ENCODE measurements around the gene ZNF43.
"Not testable (repeated sequence)": the region's sequence is repeated elsewhere in the genome, so short reads cannot be mapped to it uniquely, and the experiment has no call there.

ZNF43 gene

DNA sequence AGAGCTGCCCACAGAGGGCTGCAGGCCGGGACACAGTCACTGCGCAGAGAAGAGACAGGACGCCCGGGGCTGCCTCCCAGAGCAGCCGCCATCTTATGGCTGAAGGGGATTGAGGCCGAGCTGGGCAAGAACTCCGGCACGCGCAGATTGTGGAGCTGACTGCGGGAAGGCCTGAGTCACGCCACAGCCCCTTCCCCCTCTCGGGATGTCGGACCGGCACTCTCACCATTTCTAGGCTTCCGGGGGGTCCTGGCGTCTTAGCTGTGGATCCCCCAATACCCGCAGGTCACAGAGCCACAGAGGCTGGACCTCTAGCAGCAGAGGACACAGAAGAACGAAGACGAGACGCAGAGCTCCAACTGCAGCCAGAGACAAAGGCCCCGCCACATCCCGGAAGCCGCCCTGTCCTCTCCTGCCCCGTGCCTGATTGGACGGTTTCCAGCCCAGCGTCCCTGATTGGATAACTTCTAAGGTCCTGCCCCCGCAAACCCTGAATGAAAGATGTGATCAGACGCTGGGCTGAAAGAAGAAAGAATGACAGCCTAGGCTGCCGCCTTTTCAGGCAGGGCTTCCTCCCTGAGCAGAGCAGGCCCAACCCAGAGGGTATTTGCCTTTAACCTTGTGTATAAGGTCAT lies at the start of gene ZNF43:
ZNF43 (minus strand) TSS at position 373 of the 635 bp plus-strand sequence; CDS start at position 229, 144 bp downstream.
- peak; percentile 75 to 85 for DNase-seq

DNA sequence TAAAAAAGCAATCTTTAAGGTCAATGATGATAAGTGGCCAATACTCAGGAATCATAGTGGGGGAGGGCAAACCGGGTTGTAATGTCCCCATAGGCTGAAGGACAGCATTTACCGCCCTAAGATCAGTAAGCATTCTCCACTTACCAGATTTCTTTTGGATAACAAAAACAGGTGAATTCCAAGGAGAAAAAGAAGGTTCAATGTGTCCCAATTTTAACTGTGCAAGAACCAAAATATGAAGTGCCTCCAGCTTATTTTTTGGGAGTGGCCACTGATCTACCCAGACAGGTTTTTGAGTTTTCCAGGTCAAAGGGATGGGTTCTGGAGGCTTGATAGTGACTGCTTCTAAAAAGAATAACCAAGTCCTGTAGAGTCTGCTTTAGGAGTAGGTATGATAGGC lies 49.5 kb upstream of the ZNF43 start:
- DNase-seq: not testable (repeated sequence)

DNA sequence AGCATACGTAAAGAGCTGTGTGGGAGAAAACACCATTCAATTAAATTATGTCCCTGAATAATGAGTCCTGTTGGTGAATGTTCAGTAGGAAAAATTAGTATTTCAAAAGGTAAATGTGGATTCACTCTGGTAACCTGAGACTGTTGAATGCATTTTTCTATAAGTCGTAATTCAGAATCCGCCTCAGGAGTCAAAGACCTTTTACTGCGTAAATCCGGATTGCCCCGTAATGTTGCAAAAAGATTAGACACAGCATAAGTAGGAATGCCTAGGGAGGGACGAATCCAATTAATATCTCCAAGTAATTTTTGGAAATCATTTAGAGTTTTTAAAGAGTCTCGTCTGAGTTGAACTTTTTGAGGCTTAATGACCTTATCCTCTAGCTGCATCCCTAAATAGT lies 48.8 kb upstream of the ZNF43 start:
- DNase-seq: not testable (repeated sequence)

DNA sequence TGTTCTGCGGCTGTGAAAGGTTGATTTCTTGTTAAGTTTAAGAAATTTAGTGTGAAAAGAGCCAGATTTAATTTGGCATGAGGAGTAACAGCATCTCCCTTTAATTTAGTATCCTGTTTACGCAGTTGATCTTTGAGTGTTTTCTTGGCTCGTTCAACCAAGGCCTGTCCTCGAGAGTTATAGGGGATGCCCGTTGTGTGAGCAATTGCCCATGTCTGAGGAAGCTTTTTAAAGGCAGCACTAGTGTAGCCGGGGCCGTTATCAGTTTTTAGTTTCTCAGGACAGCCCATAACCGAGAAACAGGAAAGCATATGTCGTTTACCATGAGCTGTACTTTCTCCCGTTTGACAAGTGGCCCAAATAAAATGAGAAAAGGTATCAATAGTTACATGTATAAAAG lies 47.5 kb upstream of the ZNF43 start:
- DNase-seq: no peak

DNA sequence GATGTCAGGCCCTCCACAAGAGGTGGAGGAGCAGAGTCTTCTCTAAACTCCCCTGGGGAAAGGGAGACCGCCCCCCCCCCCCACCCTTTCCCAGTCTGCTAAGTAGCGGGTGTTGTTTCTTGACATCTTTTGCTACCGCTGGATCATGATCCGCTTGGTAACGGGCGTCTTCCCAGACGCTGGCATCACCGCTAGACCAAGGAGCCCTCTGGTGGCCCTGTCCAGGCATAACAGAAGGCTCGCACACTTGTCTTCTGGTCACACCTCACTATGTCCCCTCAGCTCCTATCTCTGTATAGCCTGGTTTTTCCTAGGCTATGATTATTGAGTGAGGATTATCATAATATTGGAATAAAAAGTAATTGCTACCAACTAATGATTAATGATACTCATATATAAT lies 44.8 kb upstream of the ZNF43 start:
- DNase-seq: not testable (repeated sequence)

DNA sequence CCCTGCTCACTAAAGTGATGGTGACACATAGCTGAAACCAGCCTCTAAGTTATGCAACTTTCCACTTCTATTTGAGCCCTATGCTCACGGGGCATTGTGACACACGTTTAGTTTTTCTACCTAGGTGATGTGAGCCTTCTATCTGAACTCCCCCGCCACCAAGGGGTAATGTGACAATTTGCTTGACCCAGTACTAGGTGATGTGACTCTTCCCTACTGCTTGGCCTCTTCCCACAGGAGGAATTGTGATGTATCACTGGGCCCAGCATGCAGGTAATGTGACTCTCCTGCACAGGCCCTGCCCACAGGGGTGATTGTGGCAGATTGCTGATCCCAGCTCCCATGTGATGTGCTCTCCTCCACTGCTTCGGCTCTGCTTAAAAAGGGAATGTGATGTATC lies 42.7 kb upstream of the ZNF43 start:
- no peak for DNase-seq

DNA sequence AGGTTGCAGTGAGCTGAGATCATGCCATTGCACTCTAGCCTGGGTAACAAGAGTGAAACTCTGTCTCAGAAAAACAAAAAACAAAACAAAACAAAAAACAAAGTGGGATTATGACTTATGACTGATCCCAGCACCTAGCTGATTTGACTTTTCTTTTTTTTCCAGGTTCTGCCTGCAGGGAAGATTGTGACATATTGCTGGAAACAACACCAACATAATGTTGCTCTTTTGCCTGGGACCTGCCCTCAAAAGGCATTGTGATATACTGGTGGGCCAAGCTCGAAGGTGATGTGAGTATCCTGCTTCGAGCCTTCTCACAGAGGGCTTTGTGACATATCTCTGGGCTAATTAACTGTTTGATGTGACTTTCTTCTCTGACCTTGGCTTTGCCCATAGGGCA lies 42.0 kb upstream of the ZNF43 start:
- DNase-seq: no peak

DNA sequence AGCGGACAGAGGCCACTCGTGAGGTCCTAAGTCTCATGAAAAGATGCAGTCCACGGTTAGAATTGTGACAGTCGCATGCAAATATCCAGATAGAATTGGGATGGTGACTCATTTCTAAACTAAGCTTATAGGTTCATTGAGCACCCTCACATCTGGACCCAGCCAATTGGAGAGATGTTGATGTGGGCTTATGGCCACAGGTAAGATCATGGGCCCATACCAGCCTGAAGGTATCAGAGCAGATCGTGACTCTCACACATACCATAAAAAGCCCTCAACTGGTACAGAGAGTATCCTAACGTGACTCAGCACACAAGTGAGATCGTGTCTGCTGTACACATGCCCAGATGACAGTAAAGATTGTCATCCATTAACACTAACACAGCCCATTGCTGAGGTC lies 40.6 kb upstream of the ZNF43 start:
- not testable (repeated sequence) for DNase-seq

DNA sequence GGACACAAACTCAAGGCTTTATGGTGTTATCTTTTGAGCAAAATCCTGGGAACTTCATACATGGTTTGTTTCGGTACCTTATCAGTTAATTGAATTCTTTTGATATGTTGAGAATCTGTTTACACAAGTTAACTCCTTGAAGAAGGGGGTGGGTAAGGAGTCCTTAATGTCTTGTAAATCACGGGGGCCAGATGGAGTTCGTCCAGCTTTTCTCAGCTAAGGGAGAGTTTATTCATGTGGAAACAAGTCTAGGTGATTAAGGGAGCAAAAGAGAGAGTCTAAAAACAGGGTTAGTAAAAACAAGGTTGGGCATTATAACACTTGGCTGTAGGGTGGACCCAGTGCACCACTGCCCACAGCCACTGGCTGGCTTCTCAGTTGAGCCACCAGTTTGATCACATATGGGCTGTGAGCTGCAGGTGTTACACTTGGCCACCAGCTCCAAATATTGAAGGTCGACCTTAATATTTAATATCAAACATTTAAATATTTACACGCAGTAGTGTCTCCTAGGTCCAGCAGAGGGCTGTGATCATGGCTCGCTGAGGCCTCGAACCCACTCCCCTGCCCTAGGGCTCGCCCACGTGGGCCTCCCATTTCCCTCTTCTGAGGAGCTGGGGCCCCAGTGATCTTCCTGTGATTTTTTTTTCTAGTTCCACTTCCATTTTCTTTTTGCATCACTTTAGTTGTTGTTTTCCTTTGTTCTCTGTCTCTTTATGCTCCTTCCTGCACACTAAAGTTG lies 21.0 kb upstream of the ZNF43 start:
- no peak for DNase-seq

DNA sequence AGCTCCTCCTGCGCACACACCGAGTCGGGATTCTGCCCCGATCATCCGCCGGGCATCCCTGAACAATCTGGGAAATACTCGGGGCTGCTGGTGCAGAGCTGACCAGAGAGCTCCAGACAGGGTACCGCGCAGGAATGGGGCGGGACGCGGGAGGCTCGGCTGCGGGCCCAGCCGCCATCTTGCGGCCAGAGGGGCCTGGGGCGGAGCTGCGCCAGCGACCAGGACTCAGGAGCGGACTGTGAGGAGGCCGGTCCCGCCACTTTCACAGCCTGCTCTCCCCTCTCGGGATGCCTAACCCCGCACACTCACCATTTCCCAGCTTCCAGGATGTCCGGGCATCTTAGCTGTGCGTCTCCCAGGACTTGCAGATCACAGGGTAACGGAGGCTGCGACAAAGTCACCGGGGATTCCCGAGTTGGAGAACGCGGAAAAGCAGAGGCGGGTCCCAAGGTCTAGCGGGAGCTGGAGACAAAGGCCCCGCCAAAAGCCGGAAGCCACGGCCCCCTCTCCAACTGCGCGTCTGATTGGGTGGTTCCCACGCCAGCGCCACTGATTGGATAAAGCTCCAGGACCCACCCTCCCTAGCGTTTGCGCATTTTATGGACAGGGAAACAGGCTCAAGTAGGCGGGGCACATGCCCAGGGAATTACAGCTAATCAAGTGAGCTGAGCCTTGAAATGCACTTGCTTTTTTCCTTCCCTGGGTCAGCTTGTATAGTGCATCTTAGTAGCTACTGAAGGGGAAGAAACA lies 15.8 kb upstream of the ZNF43 start:
- peak; percentile 78 to 91 for DNase-seq

DNA sequence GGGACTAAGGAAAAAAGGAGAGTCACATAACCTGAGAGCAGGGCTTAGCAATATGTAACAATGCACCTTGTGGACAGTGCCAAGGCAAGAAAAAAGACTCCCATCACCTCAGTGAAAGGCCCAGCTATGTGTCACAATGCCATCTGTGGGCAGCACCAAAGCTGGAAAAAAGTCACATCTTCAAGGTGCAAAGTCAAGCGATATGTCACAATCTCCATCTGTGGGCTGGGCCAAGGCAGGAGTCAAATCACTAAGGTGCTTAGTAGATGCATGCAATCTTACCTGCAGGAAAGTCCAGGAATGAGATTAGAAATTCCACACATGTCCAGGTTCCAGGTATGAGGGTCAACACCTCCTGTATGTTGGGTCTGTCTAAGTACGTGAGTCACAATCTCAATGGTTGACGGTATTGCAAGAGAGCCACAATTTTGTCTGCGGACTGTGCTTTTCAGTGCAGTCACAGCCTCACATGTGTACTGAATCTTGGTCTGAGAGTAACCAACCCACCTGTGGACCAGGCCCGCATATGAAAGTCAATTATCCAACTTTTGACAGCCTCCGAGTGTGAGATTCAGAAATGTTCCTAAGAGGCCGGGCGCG lies 14.8 kb upstream of the ZNF43 start:
- no peak for DNase-seq

DNA sequence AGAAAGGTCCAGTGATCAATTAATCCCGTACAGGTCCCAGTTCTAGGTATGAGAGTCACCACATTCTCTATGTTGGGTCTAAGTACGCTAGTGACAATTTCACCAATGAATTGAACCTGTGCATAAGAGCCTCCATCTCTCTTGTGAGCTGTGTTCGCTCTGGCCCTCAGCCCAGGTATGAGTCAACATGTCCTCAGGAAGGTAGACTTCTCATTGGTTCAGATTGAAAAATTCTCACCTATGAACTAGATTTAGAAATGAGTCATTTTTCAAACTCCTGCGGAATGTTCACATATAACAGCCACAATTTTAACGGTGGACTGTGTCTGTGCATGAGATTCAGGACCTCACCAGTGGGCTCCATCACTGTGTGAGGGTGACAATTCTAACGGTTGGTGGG lies 12.7 kb upstream of the ZNF43 start:
- no peak for DNase-seq

DNA sequence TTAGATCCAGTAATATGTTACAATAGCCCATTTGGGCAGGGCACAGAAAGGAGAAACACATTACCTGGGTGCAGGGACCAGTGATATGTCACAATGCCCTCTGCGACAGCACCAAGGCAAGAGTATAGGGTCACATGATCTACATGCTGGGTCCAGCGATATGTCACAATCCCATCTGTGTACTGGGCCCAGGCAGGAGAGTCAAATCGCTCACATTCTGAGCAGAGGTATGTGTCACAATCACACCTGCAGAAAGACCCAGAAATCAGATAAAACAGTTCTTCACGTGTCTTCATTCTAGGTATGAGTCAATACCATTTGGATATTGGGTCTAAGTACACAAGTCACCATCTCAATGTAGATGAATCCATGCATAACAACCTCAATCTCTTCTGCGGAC lies 7.1 kb upstream of the ZNF43 start:
- DNase-seq: no peak

DNA sequence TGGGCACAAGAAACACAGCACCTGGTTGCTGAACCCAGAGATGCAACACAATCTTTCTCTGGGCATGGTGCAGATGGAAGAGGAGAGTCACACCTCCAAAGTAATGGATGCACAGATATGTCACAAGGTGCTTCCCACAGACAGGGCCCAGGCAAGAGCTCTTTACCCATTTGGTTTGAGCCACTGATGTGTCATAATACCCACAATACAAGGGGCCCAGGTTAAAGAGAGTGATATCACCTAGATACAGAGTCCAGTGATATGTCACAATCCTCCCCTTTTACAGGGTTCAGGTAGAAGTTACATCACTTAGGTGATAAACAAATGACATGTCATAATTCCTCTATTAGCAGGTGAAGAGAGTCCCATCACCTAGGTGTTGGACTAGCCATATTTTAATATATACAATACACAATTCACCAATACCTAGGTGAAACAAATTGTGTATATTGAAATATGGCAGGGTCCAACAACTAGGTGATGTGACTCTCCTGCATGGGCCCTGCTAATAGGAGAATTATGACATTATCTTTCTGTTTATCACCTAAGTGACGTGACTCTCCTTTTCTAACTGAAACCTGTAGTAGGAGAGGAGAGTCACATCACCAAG lies 5.6 kb upstream of the ZNF43 start:
- no peak for DNase-seq

DNA sequence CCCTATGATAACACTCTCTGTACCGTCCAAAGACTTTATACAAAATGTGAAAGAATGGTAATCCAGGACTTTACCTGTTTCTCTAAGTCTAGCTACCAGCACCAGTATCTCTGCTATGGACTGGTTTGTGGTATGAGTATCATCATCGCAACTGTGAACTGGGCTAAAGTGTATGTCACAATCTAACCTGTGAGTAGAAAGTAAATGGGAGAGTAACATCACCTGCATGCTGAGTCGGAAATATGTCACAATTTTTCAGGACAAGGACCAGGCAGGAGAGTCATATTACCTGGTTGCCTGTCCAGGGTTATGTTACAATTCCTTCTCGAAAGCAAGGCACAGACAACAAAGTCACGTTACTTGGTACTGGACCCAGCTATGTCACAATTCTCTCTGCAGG lies 5.1 kb upstream of the ZNF43 start:
- no peak for DNase-seq

DNA sequence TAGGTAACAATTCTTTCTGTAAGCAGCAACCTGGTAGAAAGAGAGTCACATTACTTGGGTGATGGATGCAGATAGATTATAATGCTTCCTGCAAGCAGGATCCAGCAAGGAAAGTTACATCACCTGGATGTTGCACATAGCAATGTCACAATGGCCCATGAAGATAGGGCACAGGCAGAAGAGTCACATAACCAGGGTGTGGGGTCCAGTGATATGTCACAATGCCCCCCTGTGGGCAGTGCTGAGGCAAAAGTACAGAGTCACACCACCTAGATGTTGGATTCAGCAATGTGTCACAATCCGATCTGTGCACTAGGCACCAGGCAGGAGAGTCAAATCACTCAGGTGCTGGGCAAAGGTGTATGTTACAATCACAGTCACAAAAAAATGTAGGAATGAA lies 4.0 kb upstream of the ZNF43 start:
- DNase-seq: no peak

DNA sequence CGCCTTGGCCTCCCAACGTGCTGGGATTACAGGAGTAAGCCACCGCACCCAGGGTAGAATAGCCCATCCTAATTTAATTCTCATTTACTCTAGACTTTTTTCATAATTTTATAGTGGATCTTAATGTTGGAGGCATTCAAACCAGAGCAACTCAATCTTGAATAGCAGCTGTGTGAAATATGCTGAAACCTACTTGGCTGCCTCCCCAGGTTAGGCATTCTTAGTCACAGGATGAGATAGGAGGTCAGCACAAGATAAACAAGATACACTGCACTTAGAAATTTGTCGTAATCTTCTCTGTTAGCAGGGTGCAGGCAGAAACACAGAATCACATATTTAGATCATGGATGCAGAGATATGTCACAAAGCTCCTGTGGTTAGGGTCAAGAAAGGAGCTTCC lies 2.7 kb upstream of the ZNF43 start:
- no peak for DNase-seq

DNA sequence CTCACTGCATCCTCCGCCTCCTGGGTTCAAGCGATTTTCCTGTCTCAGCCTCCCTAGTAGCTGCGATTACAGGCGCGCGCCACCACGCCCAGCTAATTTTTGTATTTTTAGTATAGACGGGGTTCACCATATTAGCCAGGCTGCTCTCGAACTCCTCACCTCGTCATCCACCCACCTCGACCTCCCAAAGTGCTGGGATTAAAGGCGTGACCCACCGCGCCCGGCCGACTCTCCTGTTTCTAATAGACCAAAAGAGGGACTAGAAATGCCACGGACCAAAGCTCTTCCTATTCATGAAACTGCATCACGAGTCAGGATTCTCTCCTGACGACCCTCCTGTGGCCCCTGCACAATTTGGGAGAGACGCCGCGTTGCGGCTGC lies 563 bp downstream of the ZNF43 start:
- DNase-seq: no peak

DNA sequence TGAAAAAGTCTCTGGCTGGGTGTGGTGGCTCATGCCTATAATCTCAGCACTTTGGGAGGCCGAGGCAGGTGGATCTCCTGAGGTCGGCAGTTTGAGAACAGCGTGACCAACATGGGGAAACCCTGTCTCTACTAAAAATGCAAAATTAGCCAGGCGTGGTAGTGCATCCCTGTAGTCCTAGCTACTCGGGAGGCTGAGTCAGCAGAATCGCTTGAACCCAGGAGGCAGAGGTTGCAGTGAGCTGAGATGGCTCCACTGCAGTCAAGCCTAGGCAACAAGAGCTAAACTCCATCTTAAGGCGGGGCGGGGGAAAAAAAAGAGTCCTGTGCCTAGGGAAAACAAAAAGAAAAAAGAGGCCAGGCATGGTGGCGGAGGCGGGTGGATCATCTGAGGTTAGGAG lies 2.2 kb downstream of the ZNF43 start:
- DNase-seq: no peak

DNA sequence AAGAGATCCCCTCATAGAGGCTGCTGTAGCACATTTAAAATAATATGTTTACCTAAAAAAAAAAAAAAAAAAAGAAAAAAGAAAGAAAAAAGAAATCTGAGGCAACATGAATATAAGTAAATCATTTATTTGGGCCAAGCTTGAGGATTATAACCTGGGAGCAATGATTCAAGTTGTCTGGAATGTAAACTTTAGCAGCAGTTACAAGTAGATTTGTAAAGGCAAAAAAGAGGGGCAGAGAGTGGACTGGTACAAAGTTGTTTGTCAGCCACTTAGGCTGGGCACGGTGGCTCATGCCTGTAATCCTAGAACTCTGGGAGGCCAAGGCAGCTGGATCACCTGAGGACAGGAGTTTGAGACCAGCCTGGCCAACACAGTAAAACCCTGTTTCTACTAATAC lies 11.3 kb downstream of the ZNF43 start:
- no peak for DNase-seq

DNA sequence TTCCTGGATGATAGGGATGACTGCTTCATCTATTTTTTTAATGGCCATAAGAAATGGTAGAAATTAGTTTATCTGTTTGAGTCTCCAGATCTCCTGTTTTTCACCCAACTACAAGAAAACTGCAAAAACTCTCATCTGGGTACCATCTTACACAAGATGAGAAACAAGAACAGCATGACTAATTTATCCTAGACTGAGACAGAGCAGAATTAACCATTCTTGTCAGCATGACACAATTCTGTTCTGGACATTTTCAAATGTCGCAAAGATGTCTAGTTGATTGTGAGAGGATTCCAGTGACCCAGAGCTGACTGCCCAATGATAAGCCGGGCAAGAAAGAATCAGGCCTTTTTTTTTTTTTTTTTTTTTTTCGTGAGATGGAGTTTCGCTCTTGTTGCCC lies 12.8 kb downstream of the ZNF43 start:
- no peak for DNase-seq

DNA sequence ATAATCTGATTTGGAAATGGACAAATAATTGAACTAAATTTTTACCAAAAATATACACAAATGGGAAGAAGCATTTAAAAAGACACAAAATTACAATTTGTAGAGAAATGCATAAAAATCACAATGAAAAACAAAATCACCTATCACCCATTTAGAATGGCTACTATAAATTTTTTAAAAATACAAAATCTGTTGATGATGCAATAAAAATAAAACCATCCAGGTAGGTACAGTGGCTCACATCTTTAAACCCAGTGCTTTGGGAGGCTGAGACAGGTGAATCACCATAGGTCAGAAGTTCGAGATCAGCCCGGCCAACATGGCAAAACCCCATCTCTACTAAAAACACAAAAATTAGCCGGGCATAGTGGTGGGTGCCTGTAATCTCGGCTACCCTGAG lies 23.5 kb downstream of the ZNF43 start:
- no peak for DNase-seq

DNA sequence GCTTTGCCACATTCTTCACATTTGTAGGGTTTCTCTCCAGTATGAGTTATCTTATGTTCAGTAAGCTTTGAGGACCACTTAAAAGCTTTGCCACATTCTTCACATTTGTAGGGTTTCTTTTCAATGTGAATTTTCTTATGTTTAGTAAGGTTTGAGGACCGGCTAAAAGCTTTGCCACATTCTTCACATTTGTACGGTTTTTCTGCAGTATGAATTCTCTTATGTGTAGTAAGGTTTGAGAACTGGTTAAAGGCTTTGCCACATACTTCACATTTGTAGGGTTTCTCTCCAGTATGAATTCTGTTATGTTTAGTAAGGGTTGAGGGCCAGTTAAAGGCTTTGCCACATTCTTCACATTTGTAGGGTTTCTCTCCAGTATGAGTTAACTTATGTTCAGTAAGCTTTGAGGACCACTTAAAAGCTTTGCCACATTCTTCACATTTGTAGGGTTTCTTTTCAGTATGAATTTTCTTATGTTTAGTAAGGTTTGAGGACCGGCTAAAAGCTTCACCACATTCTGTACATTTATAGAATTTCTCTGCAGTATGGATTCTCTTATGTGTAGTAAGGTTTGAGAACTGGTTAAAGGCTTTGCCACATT lies 27.5 kb downstream of the ZNF43 start:
- not testable (repeated sequence) for DNase-seq

Data from NCI-H446 (cell line).